Lung (tissue), 12 donors: ENCODE results near the gene ADGRL4. TPM values are rescaled to one million over a fixed set of nuclear protein-coding genes. Genes with fewer than 3 reads are reported as not detected.
A peak's percentile ranks its signal among the peaks of the same experiment; 100 is the strongest.
"Not testable (repeated sequence)": the region's sequence is repeated elsewhere in the genome, so short reads cannot be mapped to it uniquely, and the experiment has no call there.

Experiments used
- ATAC-seq: fragments of 200-7000 bp; cut with Tn5 transposase; one replicate; pipeline ENCODE4 v1.9.1; 2020; ENCODE audit warnings: moderate number of reproducible peaks; ENCODE audit not compliant: insufficient read depth, low FRiP score
- DNase-seq, 3 donors: peaks; one replicate each; pipeline ENCODE4 v3.0.0-alpha.2; 2013 to 2017
- H3K27ac ChIP-seq, 2 donors: one replicate each; pipeline ENCODE4 v1.5.1; 2013; ENCODE audit warnings: mild to moderate bottlenecking in 2 of 2, moderate library complexity in 2 of 2, control low read depth in 1 of 2, inconsistent platforms in 1 of 2, low read depth in 1 of 2, low read length in 1 of 2
- H3K27me3 ChIP-seq, 3 donors: one replicate each; pipeline ENCODE4 v1.5.1; 2013; ENCODE audit warnings: low read length in 2 of 3; ENCODE audit not compliant: control insufficient read depth in 3 of 3, insufficient read depth in 3 of 3
- H3K36me3 ChIP-seq, 4 donors: one replicate each; pipeline ENCODE4 v1.5.1; 2013; ENCODE audit warnings: low read length in 4 of 4, mild to moderate bottlenecking in 1 of 4, moderate library complexity in 1 of 4; ENCODE audit not compliant: control insufficient read depth in 4 of 4, insufficient read depth in 4 of 4
- H3K4me1 ChIP-seq, 5 donors: one replicate each; pipeline ENCODE4 v1.5.1; 2013; ENCODE audit warnings: low read length in 5 of 5, mild to moderate bottlenecking in 2 of 5, moderate library complexity in 1 of 5; ENCODE audit not compliant: control insufficient read depth in 5 of 5, insufficient read depth in 5 of 5
- H3K4me3 ChIP-seq: one replicate; pipeline ENCODE4 v1.5.1; 2013; ENCODE audit warnings: mild to moderate bottlenecking, control low read depth, moderate library complexity
- H3K9ac ChIP-seq, 2 donors: one replicate each; pipeline ENCODE4 v1.5.1; 2013; ENCODE audit warnings: low read length in 2 of 2, control low read depth in 1 of 2; ENCODE audit not compliant: insufficient read depth in 1 of 2
- H3K9me3 ChIP-seq, 4 donors: one replicate each; pipeline ENCODE4 v1.5.1; 2013; ENCODE audit warnings: low read length in 3 of 4, mild to moderate bottlenecking in 1 of 4, moderate library complexity in 1 of 4; ENCODE audit not compliant: control insufficient read depth in 4 of 4, insufficient read depth in 3 of 4
- WGBS, 2 donors: extraction: QIAGEN DNeasy Blood & Tissue Kit; methylation state at CpG; one replicate each; pipeline ENCODE4 v1.1.7; 2013; 5-methylcytosine and 5-hydroxymethylcytosine counted together
- polyA plus RNA-seq, 2 donors: library from polyadenylated mRNA; stranded (reverse); fragments of 200-250 nt; gene quantifications; one replicate each; pipeline ENCODE4 v1.2.1, GENCODE V29; 2013
- total RNA-seq, 2 donors: library from RNA; depleted of rRNA in 1 of 2; stranded (reverse); fragments of >200 nt in 1 of 2; gene quantifications; one replicate each; pipeline ENCODE4 v1.2.1, GENCODE V29; 2014 to 2021
- TF ChIP-seq, protein P1 (sequence below): IDR thresholded peaks from 2 replicates; pipeline ENCODE4 v1.5.1; 2012; ENCODE audit warnings: mild to moderate bottlenecking; ENCODE audit errors: control extremely low read depth, extremely low read depth
- donor health status: control.
- donor health status: control.
- donor health status: Bipolar disorder and iron deficiency.
- donor health status: healthy.
- donor health status: DM: yes; HTN: yes; CAD: no.

Gene ADGRL4
- total and polyA plus RNA-seq, 4 donors: 7.3 to 19.3 (median 12.8) TPM

DNA sequence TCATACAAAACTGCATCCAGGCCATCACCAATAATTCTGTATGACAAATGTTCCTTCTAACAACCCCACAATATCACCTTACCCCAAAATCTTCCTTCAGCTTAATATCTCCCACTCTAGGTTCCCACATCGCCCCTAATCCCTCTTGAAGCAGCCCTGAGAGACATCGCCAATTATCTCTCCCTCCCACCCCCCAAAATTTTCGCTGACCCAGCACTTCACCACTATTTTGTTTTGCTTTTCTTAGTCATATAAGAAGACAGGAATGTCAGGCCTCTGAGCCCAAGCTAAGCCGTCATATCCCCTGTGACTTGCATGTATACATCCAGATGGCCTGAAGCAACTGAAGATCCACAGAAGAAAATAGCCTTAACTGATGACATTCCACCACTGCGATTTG, 126.3 kb downstream of the ADGRL4 start:
- TF ChIP-seq, protein P1, sequence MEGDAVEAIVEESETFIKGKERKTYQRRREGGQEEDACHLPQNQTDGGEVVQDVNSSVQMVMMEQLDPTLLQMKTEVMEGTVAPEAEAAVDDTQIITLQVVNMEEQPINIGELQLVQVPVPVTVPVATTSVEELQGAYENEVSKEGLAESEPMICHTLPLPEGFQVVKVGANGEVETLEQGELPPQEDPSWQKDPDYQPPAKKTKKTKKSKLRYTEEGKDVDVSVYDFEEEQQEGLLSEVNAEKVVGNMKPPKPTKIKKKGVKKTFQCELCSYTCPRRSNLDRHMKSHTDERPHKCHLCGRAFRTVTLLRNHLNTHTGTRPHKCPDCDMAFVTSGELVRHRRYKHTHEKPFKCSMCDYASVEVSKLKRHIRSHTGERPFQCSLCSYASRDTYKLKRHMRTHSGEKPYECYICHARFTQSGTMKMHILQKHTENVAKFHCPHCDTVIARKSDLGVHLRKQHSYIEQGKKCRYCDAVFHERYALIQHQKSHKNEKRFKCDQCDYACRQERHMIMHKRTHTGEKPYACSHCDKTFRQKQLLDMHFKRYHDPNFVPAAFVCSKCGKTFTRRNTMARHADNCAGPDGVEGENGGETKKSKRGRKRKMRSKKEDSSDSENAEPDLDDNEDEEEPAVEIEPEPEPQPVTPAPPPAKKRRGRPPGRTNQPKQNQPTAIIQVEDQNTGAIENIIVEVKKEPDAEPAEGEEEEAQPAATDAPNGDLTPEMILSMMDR: no peak
- WGBS, 2 donors: 90 to 92% methylated on average over 5 of the region's 5 CpGs
- no peak overlapping the region for H3K27ac ChIP-seq
- no peaks in the 10 kb centered on the region for H3K27me3 ChIP-seq
- H3K9ac ChIP-seq: no peak overlapping the region
- peaks cover 0 to 1% (median 0%) of the 10 kb centered on the region in 4 donors for H3K9me3 ChIP-seq
- no peak overlapping the region for H3K4me3 ChIP-seq
- H3K4me1 ChIP-seq: peaks cover 0 to 6% (median 2%) of the 10 kb centered on the region in 5 donors
- H3K36me3 ChIP-seq: no peaks in the 10 kb centered on the region
- DNase-seq (no peak), ATAC-seq (no peak)

DNA sequence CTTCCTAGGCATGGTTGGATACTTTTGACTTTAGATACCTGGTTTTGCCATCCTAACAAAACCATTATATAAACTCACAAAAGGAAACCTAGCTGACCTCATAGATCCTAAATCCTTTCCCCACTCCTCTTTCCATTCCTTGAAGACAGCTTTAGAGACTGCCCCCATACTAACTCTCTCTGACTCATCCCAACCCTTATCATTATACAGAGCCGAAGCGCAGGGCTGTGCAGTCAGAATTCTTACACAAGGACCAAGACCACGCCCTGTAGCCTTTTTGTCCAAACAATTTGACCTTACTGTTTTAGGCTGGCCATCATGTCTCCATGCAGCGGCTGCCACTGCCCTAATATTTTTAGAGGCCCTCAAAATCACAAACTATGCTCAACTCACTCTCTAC, 130.5 kb downstream of the ADGRL4 start:
- DNase-seq, H3K9ac ChIP-seq, H3K9me3 ChIP-seq, H3K4me3 ChIP-seq, H3K4me1 ChIP-seq, ATAC-seq, H3K27ac ChIP-seq, H3K27me3 ChIP-seq, H3K36me3 ChIP-seq: not testable (repeated sequence)
- WGBS, 2 donors: 91 to 93% methylated on average over 4 of the region's 4 CpGs

DNA sequence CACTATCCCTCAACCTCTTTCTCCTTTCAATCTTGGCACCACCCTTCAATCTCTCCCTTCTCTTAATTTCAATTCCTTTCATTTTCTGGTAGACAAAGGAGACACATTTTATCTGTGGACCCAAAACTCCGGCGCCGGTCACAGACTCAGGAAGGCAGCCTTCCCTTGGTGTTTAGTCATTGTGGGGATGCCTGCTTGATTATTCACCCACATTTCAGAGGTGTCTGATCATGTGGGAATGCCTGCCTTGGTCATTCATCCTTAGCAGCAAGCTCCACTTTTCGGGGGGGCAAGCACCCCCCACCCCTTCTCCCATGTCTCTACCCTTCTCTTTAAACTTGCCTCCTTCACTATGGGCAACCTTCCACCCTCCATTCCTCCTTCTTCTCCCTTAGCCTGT, 133.7 kb downstream of the ADGRL4 start:
- not testable (repeated sequence) for H3K4me3 ChIP-seq, H3K9ac ChIP-seq, H3K27ac ChIP-seq, H3K9me3 ChIP-seq, H3K27me3 ChIP-seq, DNase-seq, H3K36me3 ChIP-seq, ATAC-seq
- 94 to 97% methylated on average over 3 to 4 of the region's 4 CpGs for WGBS, 2 donors
- H3K4me1 ChIP-seq: peaks cover 0 to 16% (median 0%) of the 10 kb centered on the region in 5 donors

DNA sequence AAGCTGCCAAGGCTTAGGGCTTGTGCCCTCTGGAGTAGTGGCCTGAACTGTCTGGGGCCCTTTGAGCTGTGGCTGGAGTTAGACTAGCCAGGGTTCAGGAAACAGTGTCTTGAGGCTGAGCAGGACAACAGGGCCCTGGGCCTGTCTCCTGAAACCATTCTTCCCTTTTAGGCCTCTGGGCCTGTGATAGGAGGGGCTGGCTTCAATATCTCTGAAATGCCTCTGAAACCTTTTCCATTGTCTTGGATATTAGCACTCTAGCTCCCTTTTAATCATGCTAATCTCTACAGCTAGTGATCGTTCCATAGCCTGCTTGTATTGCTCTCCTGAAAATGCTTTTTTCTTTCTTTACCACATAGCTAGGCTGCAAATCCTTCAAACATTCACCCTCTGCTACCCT, 135.3 kb downstream of the ADGRL4 start:
- H3K4me3 ChIP-seq: no peak overlapping the region
- WGBS, 2 donors: 92 to 94% methylated on average over 1 of the region's 1 CpG
- H3K9ac ChIP-seq: no peak overlapping the region
- H3K27ac ChIP-seq: no peak overlapping the region
- no peaks in the 10 kb centered on the region for H3K36me3 ChIP-seq
- DNase-seq (no peak), ATAC-seq (no peak)
- TF ChIP-seq, protein P1: no peak
- H3K4me1 ChIP-seq: peaks cover 0 to 16% (median 0%) of the 10 kb centered on the region in 5 donors
- peaks cover 0 to 2% (median 0%) of the 10 kb centered on the region in 4 donors for H3K9me3 ChIP-seq
- no peaks in the 10 kb centered on the region for H3K27me3 ChIP-seq

DNA sequence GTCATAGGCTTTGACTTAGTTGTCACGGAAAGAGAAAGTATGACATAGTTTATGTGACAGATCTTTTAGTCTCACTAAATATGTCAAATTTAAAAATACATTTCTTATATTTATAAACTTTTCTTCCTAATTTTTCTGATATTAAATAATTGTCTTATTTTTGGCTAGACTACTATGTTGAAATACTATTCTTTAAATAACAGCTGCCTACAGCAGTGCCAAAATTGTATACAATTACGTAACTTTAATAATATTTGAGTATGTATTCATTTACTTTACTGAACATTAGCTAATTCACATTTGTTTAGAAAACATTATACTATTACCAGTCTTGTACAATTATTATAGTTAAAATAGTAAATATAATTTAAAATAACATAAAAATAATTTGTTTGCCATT, 137.4 kb downstream of the ADGRL4 start:
- no peak for ATAC-seq
- Histone ChIP-seq H3K4me1 (peaks cover 0 to 16% (median 0%) of the 10 kb centered on the region in 5 donors), H3K9me3 (peaks cover 0 to 2% (median 0%) of the 10 kb centered on the region in 4 donors), H3K4me3 (no peak overlapping the region), H3K27ac (no peak overlapping the region), H3K36me3 (no peaks in the 10 kb centered on the region), H3K9ac (no peak overlapping the region), H3K27me3 (no peaks in the 10 kb centered on the region)
- peak in 2 of 3 donors; percentile 75 to 79 for DNase-seq
- TF ChIP-seq, protein P1: no peak
- 84 to 86% methylated on average over 2 of the region's 2 CpGs for WGBS, 2 donors
